ENCODE data around the gene SNAP91.
"Not testable (repeated sequence)": the region's sequence is repeated elsewhere in the genome, so short reads cannot be mapped to it uniquely, and the experiment has no call there.

SNAP91 gene, protein sequence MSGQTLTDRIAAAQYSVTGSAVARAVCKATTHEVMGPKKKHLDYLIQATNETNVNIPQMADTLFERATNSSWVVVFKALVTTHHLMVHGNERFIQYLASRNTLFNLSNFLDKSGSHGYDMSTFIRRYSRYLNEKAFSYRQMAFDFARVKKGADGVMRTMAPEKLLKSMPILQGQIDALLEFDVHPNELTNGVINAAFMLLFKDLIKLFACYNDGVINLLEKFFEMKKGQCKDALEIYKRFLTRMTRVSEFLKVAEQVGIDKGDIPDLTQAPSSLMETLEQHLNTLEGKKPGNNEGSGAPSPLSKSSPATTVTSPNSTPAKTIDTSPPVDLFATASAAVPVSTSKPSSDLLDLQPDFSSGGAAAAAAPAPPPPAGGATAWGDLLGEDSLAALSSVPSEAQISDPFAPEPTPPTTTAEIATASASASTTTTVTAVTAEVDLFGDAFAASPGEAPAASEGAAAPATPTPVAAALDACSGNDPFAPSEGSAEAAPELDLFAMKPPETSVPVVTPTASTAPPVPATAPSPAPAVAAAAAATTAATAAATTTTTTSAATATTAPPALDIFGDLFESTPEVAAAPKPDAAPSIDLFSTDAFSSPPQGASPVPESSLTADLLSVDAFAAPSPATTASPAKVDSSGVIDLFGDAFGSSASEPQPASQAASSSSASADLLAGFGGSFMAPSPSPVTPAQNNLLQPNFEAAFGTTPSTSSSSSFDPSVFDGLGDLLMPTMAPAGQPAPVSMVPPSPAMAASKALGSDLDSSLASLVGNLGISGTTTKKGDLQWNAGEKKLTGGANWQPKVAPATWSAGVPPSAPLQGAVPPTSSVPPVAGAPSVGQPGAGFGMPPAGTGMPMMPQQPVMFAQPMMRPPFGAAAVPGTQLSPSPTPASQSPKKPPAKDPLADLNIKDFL

DNA sequence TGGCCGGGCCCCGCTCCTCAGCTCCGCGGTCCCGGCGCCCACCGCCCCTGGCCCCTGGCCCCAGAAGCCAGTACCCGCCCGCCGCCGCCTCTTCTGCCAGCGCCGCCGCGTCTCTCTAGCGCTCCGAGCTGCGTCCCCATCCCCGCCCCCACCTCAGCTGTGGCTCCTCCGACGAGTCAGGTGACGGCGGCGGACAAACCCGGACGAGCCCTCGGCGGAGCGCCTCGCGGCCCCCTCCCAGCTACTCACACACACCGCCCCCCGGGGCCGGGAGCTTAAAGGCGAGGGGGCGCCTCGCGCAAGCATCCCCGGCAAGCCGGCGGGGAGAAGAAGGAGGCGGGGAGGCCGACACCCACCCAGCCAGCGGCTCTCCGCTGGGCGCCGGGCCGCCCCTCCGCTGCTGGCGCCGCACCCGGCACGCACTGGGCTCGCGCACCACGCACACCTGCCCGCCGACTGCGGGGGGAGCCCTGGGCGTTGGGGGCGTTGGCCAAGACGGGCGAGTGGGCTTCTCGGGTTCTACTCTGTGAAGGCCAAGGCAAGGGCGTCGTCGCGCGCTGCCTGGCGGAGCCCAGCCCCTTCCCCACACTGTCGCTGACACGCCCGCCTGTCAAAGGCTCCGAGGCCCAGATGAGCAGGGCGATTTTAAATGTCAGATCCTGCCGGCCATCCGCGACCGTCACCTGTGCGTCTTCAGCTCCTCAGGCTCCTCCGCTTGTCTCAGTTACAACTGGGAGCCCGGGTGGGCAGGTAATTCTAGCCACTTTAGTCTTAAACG lies at the start of gene SNAP91:
SNAP91 (minus strand) TSS at position 132 of the 778 bp plus-strand sequence. CDS start 1,174 bp downstream, outside the sequence.
- DNase-seq (ENCODE audit: low read depth): no peak

DNA sequence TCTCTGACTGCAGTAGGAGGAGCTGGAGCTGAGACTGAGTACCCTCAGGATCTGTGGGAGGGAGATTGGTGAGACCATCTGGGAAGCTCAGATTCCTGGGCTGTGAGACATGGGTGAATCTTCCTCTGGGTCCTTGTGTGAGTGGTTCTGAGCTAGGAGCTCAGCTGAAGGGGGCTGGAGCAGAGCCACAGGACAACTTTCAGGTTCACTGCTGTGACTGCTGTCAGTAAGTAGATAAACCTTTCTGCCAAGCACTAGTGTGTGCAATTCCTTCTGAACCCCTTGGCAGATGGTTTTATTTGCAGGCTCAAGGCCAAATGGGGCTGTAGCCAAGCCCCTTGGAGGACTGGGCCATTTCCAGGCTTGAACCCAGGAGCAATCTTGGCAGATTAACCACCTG lies 49.6 kb upstream of the SNAP91 start:
- DNase-seq (ENCODE audit: low read depth): no peak

DNA sequence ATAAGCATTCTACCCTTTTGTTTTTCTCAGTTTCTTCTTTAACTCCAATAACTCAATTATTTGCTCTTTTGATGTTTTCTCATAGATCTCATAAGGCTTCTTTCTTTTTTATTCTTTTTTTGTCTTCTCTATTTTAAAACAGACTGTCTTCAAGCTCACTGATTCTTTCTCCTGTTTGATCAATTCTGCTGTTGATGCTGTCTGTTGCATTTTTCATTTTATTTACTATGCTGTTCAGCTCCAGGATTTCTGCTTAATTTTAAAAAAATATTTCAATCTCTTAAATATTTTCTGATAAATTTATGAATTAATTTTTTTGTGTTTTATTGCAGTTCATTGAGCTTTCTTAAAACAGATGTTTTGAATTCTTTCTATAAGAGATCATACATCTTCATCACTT lies 48.1 kb upstream of the SNAP91 start:
- DNase-seq (ENCODE audit: low read depth): no peak

DNA sequence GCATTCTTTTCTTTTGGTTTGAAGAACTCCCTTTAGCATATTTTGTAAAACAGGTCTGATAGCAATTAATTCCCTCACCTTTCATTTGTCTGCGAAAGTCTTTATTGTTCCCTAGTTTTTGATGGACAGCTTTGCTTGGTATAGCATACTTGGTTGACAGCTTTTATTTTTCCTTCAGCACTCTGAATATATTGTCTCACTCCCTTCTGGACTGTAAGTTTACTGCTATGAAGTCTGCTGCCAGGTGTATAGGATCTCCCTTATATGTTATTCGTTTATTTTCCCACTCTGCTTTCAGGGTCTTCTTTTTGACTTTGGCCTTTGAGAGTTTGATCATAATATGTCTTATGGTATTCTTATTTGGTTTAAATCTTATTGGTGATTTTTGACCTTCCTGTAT lies 47.7 kb upstream of the SNAP91 start:
- DNase-seq (ENCODE audit: low read depth): no peak

DNA sequence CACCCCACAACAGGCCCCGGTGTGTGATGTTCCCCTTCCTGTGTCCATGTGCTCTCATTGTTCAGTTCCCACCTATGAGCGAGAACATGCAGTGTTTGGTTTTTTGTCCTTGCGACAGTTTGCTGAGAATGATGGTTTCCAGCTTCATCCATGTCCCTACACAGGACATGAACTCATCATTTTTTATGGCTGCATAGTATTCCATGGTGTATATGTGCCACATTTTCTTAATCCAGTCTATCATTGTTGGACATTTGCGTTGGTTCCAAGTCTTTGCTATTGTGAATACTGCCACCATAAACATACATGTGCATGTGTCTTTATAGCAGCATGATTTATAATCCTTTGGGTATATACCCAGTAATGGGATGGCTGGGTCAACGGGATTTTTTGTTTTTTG lies 43.5 kb upstream of the SNAP91 start:
- not testable (repeated sequence) for DNase-seq (ENCODE audit: low read depth)

DNA sequence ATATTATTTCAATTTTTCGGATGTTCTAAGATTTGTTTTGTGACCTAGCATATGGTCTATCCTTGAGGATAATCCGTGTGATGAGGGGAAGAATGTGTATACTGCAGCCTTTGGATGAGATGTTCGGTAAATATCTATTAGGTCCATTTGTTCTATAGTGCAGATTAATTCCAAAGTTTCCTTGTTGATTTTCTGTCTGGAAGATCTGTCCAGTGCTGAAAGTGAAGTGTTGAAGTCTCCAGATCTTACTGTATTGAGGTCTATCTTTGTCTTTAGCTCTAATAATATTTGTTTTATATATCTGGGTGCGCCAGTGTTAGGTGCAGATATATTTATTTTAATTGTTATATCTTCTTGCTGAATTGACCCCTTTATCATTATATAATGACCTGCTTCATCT lies 32.2 kb upstream of the SNAP91 start:
- DNase-seq (ENCODE audit: low read depth): no peak

DNA sequence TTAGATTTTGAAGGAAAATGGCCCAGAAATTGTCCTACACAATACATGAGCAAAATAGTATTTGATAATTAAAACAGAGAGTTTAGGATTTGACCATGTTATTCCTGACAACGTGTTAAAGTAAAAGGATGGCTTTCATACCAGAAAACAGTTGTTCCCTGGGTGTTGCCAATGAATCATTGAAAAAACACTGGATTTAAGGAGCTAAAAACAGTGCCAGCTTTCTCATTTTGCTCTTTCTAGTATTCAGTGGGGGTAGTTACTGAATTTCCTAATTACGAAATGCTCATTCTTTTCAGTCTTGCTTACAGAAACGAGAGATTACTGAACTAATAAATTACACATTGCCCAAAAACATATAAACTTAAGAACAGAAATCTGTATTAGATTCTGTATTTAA lies 26.6 kb upstream of the SNAP91 start:
- DNase-seq (ENCODE audit: low read depth): peak; percentile 0

DNA sequence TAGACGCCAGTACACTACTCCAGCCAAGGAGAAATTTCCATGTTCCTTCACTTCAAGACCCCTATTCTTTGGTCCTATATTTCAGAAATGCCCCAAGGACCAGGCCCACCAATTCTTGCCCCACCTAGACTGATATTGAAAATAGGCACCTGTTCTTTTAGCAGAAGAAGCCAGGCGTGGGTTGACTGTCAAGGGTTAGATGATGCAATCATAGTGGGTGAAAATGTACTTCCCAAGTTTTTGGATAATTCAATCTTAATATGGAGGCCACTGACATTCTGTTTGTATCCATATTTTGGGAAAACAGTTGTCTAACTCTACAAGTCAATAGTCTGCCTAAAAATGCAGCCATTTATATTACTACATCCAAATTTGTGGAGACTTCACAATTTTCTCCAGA lies 21.0 kb upstream of the SNAP91 start:
- DNase-seq (ENCODE audit: low read depth): no peak

DNA sequence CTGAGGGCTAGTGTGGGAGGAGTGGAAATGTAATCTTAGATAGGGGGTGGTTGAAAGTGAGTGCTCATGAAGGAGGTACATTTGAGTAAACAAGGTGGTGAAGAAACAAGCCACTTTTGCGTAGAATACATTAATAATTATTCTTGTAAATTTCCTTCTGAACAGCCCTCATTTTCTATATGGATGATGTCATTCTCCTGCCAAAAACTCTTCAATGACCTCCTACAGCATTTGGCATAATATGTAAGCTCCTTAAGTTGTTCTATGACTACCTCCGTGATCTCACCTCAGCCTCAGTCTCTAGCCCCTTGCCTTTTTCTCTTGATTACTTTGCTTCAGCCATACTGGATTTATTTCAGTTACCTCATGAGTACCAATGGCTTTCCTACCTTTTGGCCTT lies 14.0 kb upstream of the SNAP91 start:
- DNase-seq (ENCODE audit: low read depth): no peak

DNA sequence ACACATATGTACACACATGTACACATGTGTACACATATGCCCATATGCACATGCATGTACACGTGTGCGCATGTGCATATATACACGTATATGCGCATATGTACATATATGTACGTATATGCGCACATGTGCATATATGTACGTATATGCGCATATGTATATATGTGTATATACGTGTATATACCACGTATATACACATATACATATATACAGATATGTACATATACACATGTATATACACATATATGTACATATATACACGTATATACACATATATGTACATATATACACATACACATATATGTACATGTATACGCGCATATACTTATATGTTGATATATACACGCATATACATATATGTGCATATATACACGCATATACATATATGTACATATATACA lies 8.9 kb upstream of the SNAP91 start:
- no peak for DNase-seq (ENCODE audit: low read depth)

DNA sequence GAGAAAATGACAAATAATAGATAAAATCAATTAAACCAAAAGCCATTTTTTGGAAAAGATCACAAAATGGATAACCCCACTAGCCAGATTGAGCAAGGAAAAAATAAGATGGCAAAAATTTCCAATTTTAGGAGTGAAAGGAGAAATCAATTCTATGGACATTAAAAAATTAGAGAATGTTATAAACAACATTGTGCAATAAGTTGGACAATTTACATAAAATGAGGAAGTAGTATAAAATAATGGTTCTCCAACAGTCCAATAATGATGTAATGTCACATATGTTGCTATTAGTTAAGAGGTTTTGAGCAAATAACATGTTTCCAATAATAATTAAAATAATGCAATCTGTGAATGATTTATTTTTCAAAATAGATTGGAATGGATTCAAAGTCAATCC lies 3.1 kb upstream of the SNAP91 start:
- DNase-seq (ENCODE audit: low read depth): no peak

DNA sequence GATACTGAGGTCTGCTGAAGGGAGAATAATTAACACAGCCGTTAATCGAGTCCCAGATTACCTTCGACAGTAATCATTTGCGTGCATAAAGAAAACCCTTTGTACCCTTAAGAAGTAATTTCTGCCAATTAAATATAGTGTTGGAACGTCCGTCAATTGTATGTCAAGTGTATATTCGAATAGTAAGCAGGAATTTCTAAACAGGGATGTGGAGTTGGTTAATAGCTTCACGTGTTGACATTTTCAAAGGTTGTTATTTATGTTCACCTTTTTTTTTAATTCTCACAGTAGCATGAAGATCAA lies 798 bp upstream of the SNAP91 start:
- no peak for DNase-seq (ENCODE audit: low read depth)

DNA sequence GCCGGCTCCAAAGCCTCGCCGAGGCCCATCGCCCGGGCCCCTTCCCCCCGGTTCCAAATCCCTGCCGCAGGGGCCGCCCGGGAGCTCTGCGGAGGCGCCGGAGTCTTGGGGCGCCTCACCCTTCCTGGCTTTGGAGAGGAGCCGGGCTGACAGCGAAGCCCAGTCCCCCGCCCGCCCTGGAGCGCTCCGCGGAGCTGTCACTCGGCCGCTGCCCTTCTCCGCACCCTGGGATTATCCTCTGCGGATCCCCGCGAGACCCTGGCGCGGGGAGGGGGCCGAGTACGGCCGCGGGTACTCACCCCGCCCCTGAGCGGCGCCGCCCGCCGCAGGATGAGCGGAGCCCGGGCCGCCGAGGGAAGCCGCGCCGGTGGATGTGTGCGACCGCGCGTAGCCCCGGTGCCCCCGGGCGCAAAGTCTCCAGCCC lies 343 bp downstream of the SNAP91 start:
- DNase-seq (ENCODE audit: low read depth): no peak

DNA sequence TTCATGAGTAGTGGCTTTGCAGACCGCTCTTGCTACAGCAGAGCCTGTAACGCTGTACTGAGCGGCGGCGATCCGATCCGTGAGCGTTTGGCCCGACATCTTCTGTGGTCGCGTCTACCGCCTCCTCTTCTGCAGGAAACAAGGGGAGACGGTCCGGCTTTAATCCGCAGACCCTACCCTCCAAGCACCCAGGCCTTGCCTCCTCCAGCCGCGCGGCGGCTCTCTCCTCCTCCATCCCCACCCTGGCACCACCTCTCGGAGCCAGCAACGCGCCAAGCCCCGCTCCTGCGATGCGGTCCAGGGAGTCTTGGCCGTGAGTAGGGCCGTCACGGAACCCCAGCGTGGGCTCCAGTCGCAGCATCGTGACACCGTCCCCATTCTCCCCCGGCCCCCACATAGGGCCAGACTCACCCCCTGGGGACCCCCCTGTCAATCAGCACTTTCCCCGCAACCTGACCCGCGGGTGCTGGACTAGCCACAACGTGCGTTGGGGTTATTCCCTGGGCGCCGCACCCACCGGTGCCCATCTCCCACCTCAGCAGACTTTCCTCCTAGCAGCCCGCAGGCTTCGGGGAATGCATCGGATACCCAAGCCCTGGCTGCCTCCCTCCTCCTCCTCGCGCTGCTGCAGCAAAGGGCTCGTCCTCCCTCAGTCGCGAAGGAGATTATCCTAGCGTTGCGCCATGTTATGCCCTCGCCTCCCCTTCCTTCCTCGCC lies 914 bp downstream of the SNAP91 start:
- DNase-seq (ENCODE audit: low read depth): no peak

DNA sequence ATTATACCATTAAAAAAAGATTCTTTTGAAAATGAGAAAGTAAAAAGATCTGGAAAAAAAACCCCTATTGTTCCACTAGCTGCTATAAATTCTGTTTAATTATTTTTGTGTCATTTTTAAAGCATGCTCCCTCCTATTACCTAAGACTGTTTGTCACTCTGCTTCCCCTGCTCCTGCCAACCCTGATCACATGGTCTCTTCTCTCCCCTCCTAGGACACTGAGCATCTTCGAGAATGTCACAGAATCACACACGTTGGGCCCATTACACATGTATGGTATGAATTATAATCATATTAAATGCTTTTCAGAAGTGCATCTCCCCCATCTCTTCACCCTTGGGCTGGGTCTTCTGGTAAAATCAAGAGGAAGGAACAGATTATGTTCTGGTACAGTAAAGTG lies 6.2 kb downstream of the SNAP91 start:
- DNase-seq (ENCODE audit: low read depth): no peak

DNA sequence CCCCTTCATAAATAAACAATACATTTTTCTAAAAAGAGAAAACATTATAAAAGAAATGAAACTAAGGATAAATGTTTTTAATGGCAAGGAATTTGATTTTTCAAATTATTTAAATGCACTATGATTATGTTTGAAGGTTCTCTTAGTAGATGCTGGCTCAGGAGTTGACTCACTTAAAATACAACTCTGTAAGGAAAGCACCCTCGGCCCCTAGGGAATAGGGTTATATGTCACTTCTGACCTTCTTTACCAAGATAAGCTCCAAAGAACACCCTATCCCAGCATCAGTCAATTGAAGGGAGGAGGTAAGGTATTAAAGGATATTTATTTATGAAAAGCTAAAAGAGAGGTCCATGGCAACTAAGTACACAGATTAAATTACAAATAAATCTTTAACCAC lies 6.8 kb downstream of the SNAP91 start:
- no peak for DNase-seq (ENCODE audit: low read depth)

DNA sequence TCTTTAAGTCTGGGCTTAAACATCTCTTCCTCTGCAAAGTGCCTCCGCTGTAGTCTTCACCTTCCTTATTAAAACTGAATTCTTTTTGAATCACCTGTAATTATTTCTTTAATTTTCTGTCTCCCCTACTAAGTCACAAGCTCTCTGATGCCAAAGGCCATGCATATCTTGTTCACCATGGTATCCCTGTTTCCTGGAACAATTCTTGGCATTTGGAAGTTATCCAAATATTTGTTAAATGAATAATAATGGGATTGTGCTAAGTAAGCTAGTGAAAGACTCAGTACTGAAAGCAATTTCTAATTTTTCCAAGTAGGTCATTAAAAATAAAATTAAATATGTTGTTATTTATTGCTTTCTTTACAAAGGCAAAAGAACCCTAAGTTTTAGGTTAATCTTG lies 12.2 kb downstream of the SNAP91 start:
- DNase-seq (ENCODE audit: low read depth): peak; percentile 18

DNA sequence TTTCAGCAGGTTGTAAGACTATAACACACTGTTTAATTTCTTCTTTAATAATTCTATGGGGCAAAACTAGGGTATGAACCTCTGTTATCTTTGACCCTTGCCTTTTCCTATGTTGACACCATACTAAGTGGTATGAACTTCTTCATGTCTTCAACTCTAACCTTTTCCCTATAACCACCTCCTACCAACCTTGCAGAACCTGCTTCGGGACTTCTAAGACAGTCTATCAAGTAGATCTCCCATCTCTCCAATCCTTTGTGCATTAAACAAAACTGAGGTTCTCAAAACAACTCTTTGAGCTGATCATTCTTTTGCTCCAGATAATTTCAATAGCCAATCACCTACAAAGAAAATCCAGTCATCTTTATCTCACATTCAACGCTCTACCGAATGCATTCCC lies 23.4 kb downstream of the SNAP91 start:
- DNase-seq (ENCODE audit: low read depth): no peak

DNA sequence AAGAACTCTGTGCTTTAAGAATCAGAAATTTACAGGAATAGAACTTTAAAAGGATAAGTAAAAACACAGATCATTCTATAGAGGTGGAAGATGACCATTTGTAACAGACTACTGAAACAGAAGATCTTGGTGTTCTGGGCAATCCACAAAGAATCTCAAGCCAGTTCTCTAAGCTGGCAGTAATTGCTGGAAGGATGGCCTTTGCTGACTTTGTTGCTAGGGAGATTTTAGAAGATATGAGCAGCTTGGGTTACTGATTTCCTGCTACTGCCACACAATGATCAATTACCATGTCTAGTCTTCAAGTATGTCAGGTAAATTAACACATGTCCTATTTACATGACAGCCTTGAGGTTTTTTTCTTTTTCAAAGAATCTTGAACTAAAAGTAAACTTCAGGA lies 31.1 kb downstream of the SNAP91 start:
- no peak for DNase-seq (ENCODE audit: low read depth)

DNA sequence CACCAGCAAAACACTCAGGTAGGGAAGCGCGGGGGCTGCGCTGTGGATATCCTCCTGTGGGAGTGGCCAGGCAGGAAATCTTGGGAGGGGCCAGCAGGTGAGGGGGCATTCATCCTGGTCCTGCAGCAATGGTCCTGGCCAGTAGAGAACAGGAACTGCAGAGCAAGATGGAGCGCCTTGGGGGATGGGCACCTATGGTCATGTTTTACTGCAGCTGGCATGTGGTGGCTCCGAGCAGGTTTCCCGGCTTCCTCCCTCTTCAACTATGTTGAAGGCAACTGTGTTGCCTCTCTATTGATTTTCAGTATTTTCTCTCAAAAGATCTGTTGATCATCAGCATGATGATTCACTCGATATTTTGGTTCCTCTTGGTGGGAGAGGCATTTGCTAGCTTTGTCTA lies 70.9 kb downstream of the SNAP91 start:
- DNase-seq (ENCODE audit: low read depth): no peak

DNA sequence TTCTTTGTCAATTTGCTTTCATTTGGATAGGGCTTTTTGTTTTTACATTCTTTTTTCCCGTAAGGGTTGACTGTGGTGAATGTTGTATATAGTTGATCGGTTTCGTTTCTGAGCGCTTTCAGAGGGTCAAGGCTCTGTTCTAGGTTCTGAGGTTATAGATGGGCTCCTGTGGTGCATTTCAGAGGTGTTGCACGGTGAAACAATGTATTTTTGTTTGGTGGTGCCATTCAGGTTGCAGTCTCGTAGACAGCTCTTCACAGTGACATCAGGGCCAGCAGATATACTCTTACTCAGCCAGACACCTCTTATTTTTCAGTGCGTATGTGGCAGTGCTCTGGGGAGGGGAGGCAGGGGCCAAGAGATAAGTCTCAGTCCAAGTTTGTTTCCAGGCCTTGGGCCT lies 72.1 kb downstream of the SNAP91 start:
- DNase-seq (ENCODE audit: low read depth): no peak

DNA sequence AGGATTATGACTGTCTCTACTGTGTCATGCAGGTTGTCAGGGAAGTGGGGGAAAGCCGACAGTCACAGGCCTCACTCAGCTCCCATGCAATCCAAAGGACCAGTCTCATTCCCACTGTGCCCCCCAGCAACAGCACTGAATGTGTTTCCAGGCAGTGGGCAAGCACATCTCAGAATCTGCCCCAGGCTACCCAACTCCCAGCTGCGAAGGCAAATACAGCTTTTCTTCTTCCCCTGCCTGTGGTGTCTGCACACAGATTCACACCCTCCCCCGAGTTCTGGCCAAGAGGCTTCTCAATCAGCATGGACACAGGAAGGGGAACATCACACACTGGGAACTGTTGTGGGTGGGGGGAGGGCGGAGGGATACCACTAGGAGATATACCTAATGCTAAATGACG lies 75.3 kb downstream of the SNAP91 start:
- no peak for DNase-seq (ENCODE audit: low read depth)
